HepG2 (cell line): ENCODE data around the gene ACSF3. TPM values are rescaled to one million over a fixed set of nuclear protein-coding genes. Genes with fewer than 3 reads are reported as not detected.
A peak's percentile ranks its signal among the peaks of the same experiment; 100 is the strongest.

Experiments
- CEBPG ChIP-seq: IDR thresholded peaks from 2 replicates; pipeline ENCODE4 v1.6.1; 2016
- FOXM1 ChIP-seq: sonication (generic); formaldehyde crosslinking; IDR thresholded peaks from 2 replicates; pipeline ENCODE4 v1.5.0; 2020; ENCODE audit warnings: missing genetic modification reagents
- FUBP1 ChIP-seq: sonication (generic); formaldehyde crosslinking; IDR thresholded peaks from 2 replicates; pipeline ENCODE4 v1.5.1; 2020; ENCODE audit warnings: missing genetic modification reagents, mild to moderate bottlenecking, borderline replicate concordance
- KLF16 ChIP-seq, 2 experiments: sonication (generic) in 1 of 2; formaldehyde crosslinking in 1 of 2; IDR thresholded peaks; 2 replicates each; pipeline versions ENCODE4 v1.6.1 to v1.8.0; 2016 to 2023; ENCODE audit warnings: missing genetic modification reagents in 2 of 2, missing compliant biosample characterization in 1 of 2
- MED13 ChIP-seq: sonication (generic); formaldehyde crosslinking; IDR thresholded peaks from 2 replicates; pipeline ENCODE4 v1.5.0; 2020; ENCODE audit warnings: missing genetic modification reagents
- PAXIP1 ChIP-seq: sonication (generic); formaldehyde crosslinking; conservative IDR thresholded peaks from 2 replicates; pipeline ENCODE4 v1.4.0; 2020; ENCODE audit warnings: mild to moderate bottlenecking, missing genetic modification reagents, moderate library complexity
- PCBP2 ChIP-seq: fragments of 200-400 bp; formaldehyde crosslinking; optimal IDR thresholded peaks from 2 replicates; pipeline ENCODE3; 2018; ENCODE audit warnings: low read length, low read depth; ENCODE audit not compliant: poor library complexity, severe bottlenecking
- RARG ChIP-seq: sonication (generic); formaldehyde crosslinking; IDR thresholded peaks from 2 replicates; pipeline ENCODE4 v1.4.0; 2020; ENCODE audit warnings: low read depth, mild to moderate bottlenecking, missing genetic modification reagents
- TARDBP ChIP-seq: sonication (generic); formaldehyde crosslinking; IDR thresholded peaks from 2 replicates; pipeline ENCODE4 v1.8.0; 2022; ENCODE audit warnings: mild to moderate bottlenecking, missing genetic modification reagents
- WIZ ChIP-seq: sonication (generic); formaldehyde crosslinking; IDR thresholded peaks from 2 replicates; pipeline ENCODE4 v1.5.1; 2020; ENCODE audit warnings: mild to moderate bottlenecking, missing genetic modification reagents
- ZFP41 ChIP-seq: sonication (generic); formaldehyde crosslinking; IDR thresholded peaks from 2 replicates; pipeline ENCODE4 v1.4.0; 2020; ENCODE audit warnings: mild to moderate bottlenecking, missing genetic modification reagents, borderline replicate concordance
- ZGPAT ChIP-seq: IDR thresholded peaks from 2 replicates; pipeline ENCODE4 v1.6.1; 2016; ENCODE audit warnings: mild to moderate bottlenecking
- ZNF138 ChIP-seq: sonication (generic); formaldehyde crosslinking; IDR thresholded peaks from 2 replicates; pipeline ENCODE4 v1.5.0; 2020; ENCODE audit warnings: mild to moderate bottlenecking, low read depth, missing genetic modification reagents
- ZNF205 ChIP-seq: IDR thresholded peaks from 2 replicates; pipeline ENCODE4 v1.6.1; 2018; ENCODE audit warnings: missing biosample characterization, missing genetic modification reagents
- ZNF234 ChIP-seq: sonication (generic); formaldehyde crosslinking; conservative IDR thresholded peaks from 2 replicates; pipeline ENCODE4 v1.5.1; 2020; ENCODE audit warnings: mild to moderate bottlenecking, missing genetic modification reagents
- ZNF34 ChIP-seq: sonication (generic); formaldehyde crosslinking; IDR thresholded peaks from 2 replicates; pipeline ENCODE4 v1.4.0; 2020; ENCODE audit warnings: mild to moderate bottlenecking, missing genetic modification reagents, borderline replicate concordance
- ZNF468 ChIP-seq: sonication (generic); formaldehyde crosslinking; IDR thresholded peaks from 2 replicates; pipeline ENCODE4 v1.8.0; 2022; ENCODE audit warnings: mild to moderate bottlenecking, moderate library complexity, missing genetic modification reagents
- polyA plus RNA-seq, 8 experiments: library from polyadenylated mRNA; depleted of rRNA in 3 of 8; stranded (reverse) in 7 of 8; unstranded in 1 of 8; fragments of >200 nt; fragmentation: Illumina TruSeq in 4 of 8; extraction: Trizol in 4 of 8; gene quantifications; 2 replicates each; pipeline versions ENCODE4 v1.2.1 to v1.2.3, GENCODE V29; 2011 to 2016; ENCODE audit warnings: low read depth in 4 of 8, missing spikeins in 1 of 8, mixed read lengths in 1 of 8; ENCODE audit not compliant: insufficient read depth in 1 of 8
- total RNA-seq, 5 experiments: library from RNA; depleted of rRNA; stranded (reverse); fragments of >200 nt; fragmentation: Illumina TruSeq; extraction: Trizol; gene quantifications; 2 replicates each; pipeline ENCODE4 v1.2.3, GENCODE V29; 2016; ENCODE audit warnings: low read depth in 1 of 5
- TF ChIP-seq, protein P1 (sequence below): sonication (generic); formaldehyde crosslinking; IDR thresholded peaks from 2 replicates; pipeline ENCODE4 v1.4.0; 2020; ENCODE audit warnings: missing genetic modification reagents, borderline replicate concordance

The ACSF3 gene
- total and polyA plus RNA-seq, 2 of the 13 experiments (the other 11 are each of a cell fraction or from before 2014, with no cell fraction given), result 14.9 to 30.6 TPM

- peak in 1 of 2 experiments; percentile 58; a peak in 1 of 4 replicates for TF ChIP-seq KLF16 (CRISPR knock-in tag; IDR thresholded peaks at IDR 0.05)
- TF ChIP-seq FOXM1 (CRISPR knock-in tag), result no peak
- 0 out of 2 replicates have a peak, but pooled peaks have one; percentile 5 for TF ChIP-seq CEBPG (CRISPR knock-in tag)
- no peak for TF ChIP-seq PCBP2
- TF ChIP-seq TARDBP (CRISPR knock-in tag), result no peak; the same call in none of the 2 replicates
- TF ChIP-seq ZNF205 (CRISPR knock-in tag), result peak; percentile 72
- TF ChIP-seq ZNF468, result 0 out of 2 replicates have a peak, but pooled peaks have one; percentile 41
- no peak for TF ChIP-seq ZNF234 (CRISPR knock-in tag)
- peak; percentile 68; the same call in 1 of the 2 replicates for TF ChIP-seq WIZ
- no peak for TF ChIP-seq FUBP1 (CRISPR knock-in tag)
- TF ChIP-seq ZNF138, result no peak
- peak; percentile 81 for TF ChIP-seq PAXIP1 (CRISPR knock-in tag)
- TF ChIP-seq ZGPAT, result peak; percentile 88
- TF ChIP-seq RARG (CRISPR knock-in tag), result no peak
- TF ChIP-seq MED13, result peak; percentile 42; the same call in 1 of the 2 replicates
- TF ChIP-seq ZFP41 (CRISPR knock-in tag), result peak; percentile 40; the same call in 1 of the 2 replicates
- TF ChIP-seq, protein P1, sequence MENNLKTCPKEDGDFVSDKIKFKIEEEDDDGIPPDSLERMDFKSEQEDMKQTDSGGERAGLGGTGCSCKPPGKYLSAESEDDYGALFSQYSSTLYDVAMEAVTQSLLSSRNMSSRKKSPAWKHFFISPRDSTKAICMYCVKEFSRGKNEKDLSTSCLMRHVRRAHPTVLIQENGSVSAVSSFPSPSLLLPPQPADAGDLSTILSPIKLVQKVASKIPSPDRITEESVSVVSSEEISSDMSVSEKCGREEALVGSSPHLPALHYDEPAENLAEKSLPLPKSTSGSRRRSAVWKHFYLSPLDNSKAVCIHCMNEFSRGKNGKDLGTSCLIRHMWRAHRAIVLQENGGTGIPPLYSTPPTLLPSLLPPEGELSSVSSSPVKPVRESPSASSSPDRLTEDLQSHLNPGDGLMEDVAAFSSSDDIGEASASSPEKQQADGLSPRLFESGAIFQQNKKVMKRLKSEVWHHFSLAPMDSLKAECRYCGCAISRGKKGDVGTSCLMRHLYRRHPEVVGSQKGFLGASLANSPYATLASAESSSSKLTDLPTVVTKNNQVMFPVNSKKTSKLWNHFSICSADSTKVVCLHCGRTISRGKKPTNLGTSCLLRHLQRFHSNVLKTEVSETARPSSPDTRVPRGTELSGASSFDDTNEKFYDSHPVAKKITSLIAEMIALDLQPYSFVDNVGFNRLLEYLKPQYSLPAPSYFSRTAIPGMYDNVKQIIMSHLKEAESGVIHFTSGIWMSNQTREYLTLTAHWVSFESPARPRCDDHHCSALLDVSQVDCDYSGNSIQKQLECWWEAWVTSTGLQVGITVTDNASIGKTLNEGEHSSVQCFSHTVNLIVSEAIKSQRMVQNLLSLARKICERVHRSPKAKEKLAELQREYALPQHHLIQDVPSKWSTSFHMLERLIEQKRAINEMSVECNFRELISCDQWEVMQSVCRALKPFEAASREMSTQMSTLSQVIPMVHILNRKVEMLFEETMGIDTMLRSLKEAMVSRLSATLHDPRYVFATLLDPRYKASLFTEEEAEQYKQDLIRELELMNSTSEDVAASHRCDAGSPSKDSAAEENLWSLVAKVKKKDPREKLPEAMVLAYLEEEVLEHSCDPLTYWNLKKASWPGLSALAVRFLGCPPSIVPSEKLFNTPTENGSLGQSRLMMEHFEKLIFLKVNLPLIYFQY (CRISPR knock-in tag), result peak; percentile 53; the same call in 1 of the 2 replicates
- TF ChIP-seq ZNF34, result no peak
Measured at GRCh38 chr16:89159066-89159849, 65.6 kb downstream of the ACSF3 start (continued).
